Stimulated activated CD8-positive, alpha-beta memory T cell treated with anti-CD3 and anti-CD28 coated beads, Interleukin-7, amount 100 ng/mL, for 48 hours (primary cell): Measurements from ENCODE around the gene SRGAP1.
"Not testable (repeated sequence)": the region's sequence is repeated elsewhere in the genome, so short reads cannot be mapped to it uniquely, and the experiment has no call there.

Experiments
- DNase-seq, 2 donors: peaks; one replicate each; pipeline ENCODE4 v3.0.0-alpha.2; 2020; ENCODE audit warnings: low read depth in 1 of 2; ENCODE audit errors: extremely low read depth in 1 of 2

The SRGAP1 gene

GRCh38 chr12:64186789-64187188, 342.3 kb downstream of the SRGAP1 start:
- peak in 1 of 2 donors; percentile 13 for DNase-seq

DNA sequence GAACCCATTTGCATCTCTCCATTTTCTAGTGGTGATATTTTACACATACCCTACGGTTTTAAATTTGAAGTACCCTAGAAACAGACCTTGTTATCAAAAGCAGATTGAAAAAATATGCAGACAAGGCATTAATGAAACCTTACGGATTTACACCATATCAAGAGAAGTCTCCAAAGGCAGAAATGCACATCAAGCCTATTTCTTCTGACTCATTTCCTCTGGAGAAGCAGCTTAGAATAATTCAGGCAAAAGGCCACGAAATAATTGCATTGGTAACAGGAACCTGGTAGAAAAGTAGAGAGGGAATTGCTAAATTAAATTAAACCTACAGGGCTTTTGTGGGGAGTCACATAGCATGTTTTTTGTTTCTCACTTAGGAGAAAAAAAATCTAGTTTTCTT, 342.9 kb downstream of the SRGAP1 start:
- DNase-seq, result no peak

DNA sequence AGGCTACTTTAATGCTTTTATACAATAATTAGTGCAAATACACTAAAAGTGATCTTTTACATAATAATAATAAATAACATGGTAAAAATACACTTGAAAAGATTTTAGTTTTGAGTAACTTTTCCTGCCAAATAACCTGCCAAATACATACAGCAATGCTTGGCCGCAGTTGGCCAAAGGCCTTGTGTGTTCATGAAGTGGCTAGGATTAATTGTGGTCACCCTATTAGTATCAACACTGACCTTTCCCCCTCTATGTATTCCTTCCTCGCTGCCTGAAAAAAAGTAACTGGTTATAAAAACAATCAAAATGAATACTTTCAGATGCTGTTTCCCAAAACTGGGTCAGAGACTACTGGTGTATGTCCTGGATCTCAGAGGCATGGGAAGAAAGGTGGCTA, 343.3 kb downstream of the SRGAP1 start:
- DNase-seq, result no peak

- DNase-seq, result no peak
Measured at GRCh38 chr12:64189530-64189929, 345.0 kb downstream of the SRGAP1 start.

GRCh38 chr12:64190140-64190539, 345.6 kb downstream of the SRGAP1 start:
- no peak for DNase-seq

GRCh38 chr12:64192644-64193444, 348.3 kb downstream of the SRGAP1 start:
- no peak for DNase-seq

DNA sequence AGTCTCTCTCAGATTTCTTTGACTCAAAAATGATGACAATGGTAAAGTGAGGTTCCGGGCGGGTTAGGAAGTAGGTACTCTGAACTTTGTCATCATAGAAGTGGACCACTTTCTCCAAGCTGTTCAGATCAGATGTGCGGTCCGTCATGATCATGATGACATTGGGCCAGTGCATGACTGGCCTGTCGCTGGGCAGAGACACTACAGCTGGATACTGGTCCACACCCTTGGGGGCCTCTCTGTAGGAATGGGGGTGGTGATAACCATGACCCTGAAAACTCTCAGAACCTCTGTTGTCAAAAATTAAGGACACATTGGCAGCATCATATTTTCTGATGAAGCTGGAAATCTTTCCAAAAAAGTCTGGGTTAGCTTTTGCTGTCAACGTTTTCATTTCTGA, 349.4 kb downstream of the SRGAP1 start:
- DNase-seq, result no peak

DNA sequence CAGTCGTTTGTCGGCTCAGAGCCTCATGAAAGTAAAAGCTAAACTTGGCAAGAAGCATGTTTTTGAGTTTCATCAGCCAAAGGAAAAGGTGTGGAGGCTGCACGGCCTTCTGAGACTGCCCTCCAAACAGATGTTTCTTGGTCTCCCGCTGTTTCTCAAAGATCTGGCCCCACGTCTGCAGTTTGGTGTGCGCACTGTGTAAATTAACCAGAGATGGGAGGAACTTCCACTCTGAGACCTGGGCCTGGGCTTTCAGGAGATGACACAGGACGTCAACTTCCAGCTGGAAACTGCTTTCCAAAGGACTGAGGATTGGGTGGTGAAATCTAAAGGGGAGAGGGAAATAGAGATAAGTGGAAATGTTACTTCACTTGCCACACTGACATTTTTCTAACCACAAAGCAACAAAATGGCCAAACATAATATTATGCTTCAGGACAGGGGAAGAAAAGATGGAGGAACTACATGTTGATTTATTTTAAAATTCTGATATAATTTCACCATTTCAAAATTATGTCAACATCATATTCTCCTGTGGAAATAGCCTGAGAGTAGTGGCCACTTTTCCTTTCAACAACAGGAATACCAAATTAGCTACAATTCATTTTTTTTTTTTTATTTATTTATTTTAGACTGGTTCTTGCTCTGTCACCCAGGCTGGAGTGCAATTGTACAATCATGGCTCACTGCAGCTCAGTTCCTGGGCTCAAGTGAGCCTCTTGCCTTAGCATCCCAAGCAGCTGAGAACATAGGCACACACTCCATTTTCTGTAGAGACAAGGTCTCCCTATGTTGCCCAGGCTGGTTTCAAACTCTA, 350.0 kb downstream of the SRGAP1 start:
- DNase-seq, result no peak

GRCh38 chr12:64195841-64196240, 351.3 kb downstream of the SRGAP1 start:
- DNase-seq, result not testable (repeated sequence)

DNA sequence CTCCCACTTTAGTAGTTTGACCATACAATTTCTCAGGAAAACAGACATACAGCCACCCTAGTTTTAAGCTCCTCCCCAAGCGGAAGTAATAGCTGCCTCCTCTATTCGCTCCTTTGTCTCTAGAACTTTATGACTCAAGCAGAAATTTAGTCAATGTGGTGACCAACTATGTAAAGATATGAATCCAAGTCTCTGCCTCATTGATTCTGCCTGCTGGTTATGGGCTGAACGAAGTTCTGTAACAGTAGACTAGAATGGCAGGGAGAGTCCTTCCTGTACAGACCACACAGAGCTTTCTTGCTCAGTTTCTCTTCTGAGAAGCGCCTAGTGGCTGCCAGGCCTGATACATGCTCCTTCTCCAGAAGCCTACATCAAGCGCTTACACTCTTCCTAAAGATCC, 358.5 kb downstream of the SRGAP1 start:
- no peak for DNase-seq

DNA sequence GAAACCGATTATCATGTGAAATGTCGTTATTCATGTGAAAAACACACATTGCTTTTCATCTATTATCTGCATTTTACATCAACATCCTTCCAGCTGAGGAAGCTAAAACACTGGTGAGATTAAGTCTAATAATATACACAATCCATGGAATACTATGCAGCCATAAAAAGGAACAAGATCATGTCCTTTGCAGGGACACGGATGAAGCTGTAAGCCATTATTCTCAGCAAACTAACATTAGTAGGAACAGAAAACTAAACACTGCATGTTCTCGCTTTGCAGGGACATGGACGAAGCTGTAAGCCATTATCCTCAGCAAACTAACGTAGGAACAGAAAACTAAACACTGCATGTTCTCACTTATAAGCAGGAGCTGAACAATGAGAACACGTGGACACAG, 359.3 kb downstream of the SRGAP1 start:
- no peak for DNase-seq

DNA sequence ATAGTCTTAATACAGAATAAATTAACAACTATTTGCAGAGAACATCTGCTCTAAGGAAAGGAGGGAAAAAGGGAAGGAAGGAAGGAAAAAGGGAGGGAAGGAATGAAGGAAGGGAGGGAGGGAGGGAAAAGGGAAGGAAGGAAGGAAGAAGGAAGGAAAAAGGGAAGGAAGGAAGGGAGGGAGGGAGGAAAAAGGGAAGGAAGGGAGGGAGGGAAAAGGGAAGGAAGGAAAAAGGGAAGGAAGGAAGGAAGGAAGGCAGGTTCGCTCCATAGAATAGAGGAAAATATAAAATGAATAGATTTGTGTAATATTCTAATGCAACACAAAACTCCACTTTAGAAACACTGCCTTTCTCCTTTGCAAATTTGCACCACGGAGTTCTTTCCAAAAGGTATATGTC, 361.0 kb downstream of the SRGAP1 start:
- DNase-seq, result no peak

DNA sequence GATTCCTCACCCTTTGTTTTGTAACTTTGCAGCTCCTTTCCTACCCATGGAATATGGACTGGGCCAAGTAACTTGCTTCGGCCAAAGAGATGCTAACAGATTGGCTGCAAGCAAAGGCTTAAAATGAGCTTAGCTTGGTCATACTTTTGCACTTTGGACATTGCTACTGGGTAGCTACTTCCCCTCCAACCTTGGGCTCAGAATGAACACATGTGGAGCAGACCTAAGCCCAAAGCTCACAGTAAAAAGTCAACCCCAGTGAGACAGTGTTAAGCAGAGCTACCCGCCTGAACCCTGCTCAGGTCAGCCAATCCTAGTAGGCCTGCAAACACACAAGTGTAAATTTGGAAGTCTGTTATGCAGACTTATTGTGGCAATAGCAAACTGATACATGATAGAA, 363.0 kb downstream of the SRGAP1 start:
- DNase-seq, result no peak
